GM23338 (cell line): ENCODE data around the gene TPD52L2. TPM values are rescaled to one million over a fixed set of nuclear protein-coding genes. Genes with fewer than 3 reads are reported as not detected.
A peak's percentile ranks its signal among the peaks of the same experiment; 100 is the strongest.
"Not testable (repeated sequence)": the region's sequence is repeated elsewhere in the genome, so short reads cannot be mapped to it uniquely, and the experiment has no call there.

Experiments
- ATAC-seq: fragments of 200-7000 bp; cut with Tn5 transposase; 3 replicates; pipeline ENCODE4 v1.9.1; 2020
- DNase-seq: peaks from one replicate; pipeline ENCODE4 v3.0.0-alpha.2; 2015; ENCODE audit warnings: low spot score
- H2AFZ ChIP-seq: fragments of 200-600 bp; sonication (generic); 2 replicates; pipeline ENCODE4 v1.8.0; 2016; ENCODE audit warnings: antibody characterized with exemption, mild to moderate bottlenecking, moderate library complexity
- H3F3A ChIP-seq: fragments of 200-600 bp; sonication (generic); replicated peaks from 2 replicates; pipeline ENCODE4 v1.8.0; 2017; ENCODE audit warnings: antibody characterized with exemption, mixed run types, low read depth
- H3K27ac ChIP-seq: fragments of 200-600 bp; sonication (generic); 2 replicates; pipeline ENCODE4 v1.6.1; 2016; ENCODE audit warnings: low read depth
- H3K27me3 ChIP-seq: fragments of 200-600 bp; sonication (generic); 2 replicates; pipeline ENCODE4 v1.8.0; 2016; ENCODE audit warnings: mild to moderate bottlenecking, mixed run types, moderate library complexity; ENCODE audit not compliant: insufficient read depth
- H3K36me3 ChIP-seq: fragments of 200-600 bp; sonication (generic); 2 replicates; pipeline ENCODE4 v1.8.0; 2016; ENCODE audit warnings: mild to moderate bottlenecking; ENCODE audit not compliant: insufficient read depth
- H3K4me1 ChIP-seq: fragments of 200-600 bp; sonication (generic); 2 replicates; pipeline ENCODE4 v1.8.0; 2016; ENCODE audit warnings: mild to moderate bottlenecking, moderate library complexity; ENCODE audit not compliant: insufficient read depth
- H3K4me2 ChIP-seq: fragments of 200-600 bp; sonication (generic); 2 replicates; pipeline ENCODE4 v1.7.1; 2017; ENCODE audit warnings: mixed run types
- H3K4me3 ChIP-seq: fragments of 200-600 bp; sonication (generic); 2 replicates; pipeline ENCODE4 v1.6.1; 2016; ENCODE audit warnings: mixed run types
- H3K79me2 ChIP-seq: fragments of 200-600 bp; sonication (generic); replicated peaks from 2 replicates; pipeline ENCODE4 v1.8.0; 2017; ENCODE audit warnings: mild to moderate bottlenecking; ENCODE audit not compliant: insufficient read depth
- H3K9me2 ChIP-seq: fragments of 200-600 bp; sonication (generic); 2 replicates; pipeline ENCODE4 v1.8.0; 2017; ENCODE audit not compliant: insufficient read depth
- H4K20me1 ChIP-seq: fragments of 200-600 bp; sonication (generic); replicated peaks from 2 replicates; pipeline ENCODE4 v1.8.0; 2017; ENCODE audit warnings: mild to moderate bottlenecking; ENCODE audit not compliant: insufficient read depth
- H3K27ac Mint-ChIP-seq: 2 replicates; pipeline ENCODE4 v1.8.0; 2020; ENCODE audit warnings: inconsistent platforms, mild to moderate bottlenecking, moderate library complexity, mixed read lengths
- H3K27me3 Mint-ChIP-seq: 3 replicates; pipeline ENCODE4 v1.8.0; 2022; ENCODE audit warnings: low read depth, mild to moderate bottlenecking, moderate library complexity, mixed read lengths, inconsistent platforms; ENCODE audit not compliant: insufficient read depth, poor library complexity
- H3K36me3 Mint-ChIP-seq: 3 replicates; pipeline ENCODE4 v1.8.0; 2021; ENCODE audit warnings: low read depth, mild to moderate bottlenecking, inconsistent platforms, moderate library complexity, mixed read lengths
- H3K4me1 Mint-ChIP-seq: 3 replicates; pipeline ENCODE4 v1.8.0; 2020; ENCODE audit warnings: mild to moderate bottlenecking, inconsistent platforms, mixed read lengths
- H3K4me3 Mint-ChIP-seq: 3 replicates; pipeline ENCODE4 v1.8.0; 2021; ENCODE audit warnings: moderate library complexity, mild to moderate bottlenecking, inconsistent platforms, mixed read lengths
- H3K9me3 Mint-ChIP-seq: 3 replicates; pipeline ENCODE4 v1.8.0; 2020; ENCODE audit warnings: moderate library complexity, mild to moderate bottlenecking, inconsistent platforms, mixed read lengths
- CTCF ChIP-seq, 2 experiments: fragments of 200-600 bp in 1 of 2; sonication (generic) in 1 of 2; conservative IDR thresholded peaks; 2 replicates each; pipeline versions ENCODE4 v1.5.1 to v1.6.1; 2016 to 2017; ENCODE audit warnings: antibody characterized with exemption in 2 of 2, low read depth in 2 of 2, mild to moderate bottlenecking in 2 of 2, moderate library complexity in 1 of 2
- ETS1 ChIP-seq: IDR thresholded peaks from 2 replicates; pipeline ENCODE4 v1.6.1; 2016; ENCODE audit warnings: antibody characterized with exemption
- EZH2 ChIP-seq: fragments of 200-600 bp; sonication (generic); IDR thresholded peaks from one replicate; pipeline ENCODE4 v1.8.0; 2017; ENCODE audit warnings: antibody characterized with exemption, mild to moderate bottlenecking, low read depth; ENCODE audit not compliant: unreplicated experiment
- EZH2phosphoT487 ChIP-seq: fragments of 200-600 bp; sonication (generic); IDR thresholded peaks from one replicate; pipeline ENCODE4 v1.8.1; 2018; ENCODE audit warnings: antibody characterized with exemption; ENCODE audit not compliant: unreplicated experiment
- NANOG ChIP-seq: IDR thresholded peaks from 2 replicates; pipeline ENCODE4 v1.6.1; 2016; ENCODE audit warnings: antibody characterized with exemption, borderline replicate concordance
- POLR2AphosphoS5 ChIP-seq: IDR thresholded peaks from 2 replicates; pipeline ENCODE4 v1.6.1; 2016; ENCODE audit warnings: antibody characterized with exemption, low read depth
- ZNF114 ChIP-seq: fragments of 250-450 bp; sonication (Bioruptor Pico); IDR thresholded peaks from 2 replicates; pipeline ENCODE4 v1.5.0; 2020; ENCODE audit warnings: mild to moderate bottlenecking, moderate library complexity
- ZNF331 ChIP-seq: fragments of 250-450 bp; sonication (Bioruptor Pico); IDR thresholded peaks from 2 replicates; pipeline ENCODE4 v1.5.0; 2020; ENCODE audit warnings: low read depth, mild to moderate bottlenecking, moderate library complexity
- polyA plus RNA-seq: library from polyadenylated mRNA; unstranded; fragments of >200 nt; fragmentation: Nextera tagmentation; extraction: Ambion mirVana; gene quantifications from 2 replicates; pipeline ENCODE4 v1.2.1, GENCODE V29; 2016
- total RNA-seq: library from RNA; depleted of rRNA; stranded (reverse); fragments of >200 nt; shearing (Covaris generic); gene quantifications from 2 replicates; pipeline ENCODE4 v1.2.3, GENCODE V29; 2014
- TF ChIP-seq, protein P1 (sequence below): IDR thresholded peaks from one replicate; pipeline ENCODE4 v1.6.1; 2018; ENCODE audit warnings: antibody characterized with exemption; ENCODE audit not compliant: unreplicated experiment

Gene TPD52L2
- total and polyA plus RNA-seq, 2 experiments from 2014 or later = 40.2 to 103 TPM

DNA sequence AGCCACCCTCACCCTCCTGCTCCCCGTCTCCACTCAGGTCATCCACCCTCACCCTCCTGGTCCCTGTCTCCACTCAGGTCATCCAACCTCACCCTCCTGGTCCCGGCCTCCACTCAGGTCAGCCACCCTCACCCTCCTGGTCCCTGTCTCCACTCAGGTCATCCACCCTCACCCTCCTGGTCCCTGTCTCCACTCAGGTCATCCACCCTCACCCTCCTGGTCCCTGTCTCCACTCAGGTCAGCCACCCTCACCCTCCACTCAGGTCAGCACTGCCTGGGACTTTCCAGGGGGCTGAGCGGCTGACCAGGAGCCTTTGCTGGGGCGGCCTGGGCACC is 11.4 kb upstream of the TPD52L2 start:
- not testable (repeated sequence) for H3K9me3 Mint-ChIP-seq, H3K27ac ChIP-seq

GRCh38 chr20:63854069-63854765 is 10.9 kb upstream of the TPD52L2 start:
- H3K9me2 ChIP-seq = no peaks in the 10 kb centered on the region
- Mint-ChIP-seq H3K4me3 (no peak overlapping the region), H3K27ac (no peak overlapping the region), H3K27me3 (peaks cover 24% of the 10 kb centered on the region), H3K9me3 (no peaks in the 10 kb centered on the region), H3K4me1 (peaks cover 39% of the 10 kb centered on the region), H3K36me3 (no peaks in the 10 kb centered on the region; the same call in 2 of the 3 replicates)
- H3K36me3 ChIP-seq = no peaks in the 10 kb centered on the region
- DNase-seq (peak; percentile 53), ATAC-seq (peak; percentile 9)
- H2AFZ ChIP-seq = 0 out of 2 replicates have a peak overlapping the region, but pooled peaks have one; percentile 52
- no peaks in the 10 kb centered on the region for H3K27me3 ChIP-seq
- no peaks in the 10 kb centered on the region for H4K20me1 ChIP-seq
- H3K4me2 ChIP-seq = peak overlapping the region; percentile 87
- peak overlapping the region; percentile 54; the same call in 1 of the 2 replicates for H3K4me3 ChIP-seq
- H3K79me2 ChIP-seq = no peaks in the 10 kb centered on the region
- peaks cover 35% of the 10 kb centered on the region for H3K4me1 ChIP-seq
- H3K27ac ChIP-seq = no peak overlapping the region
- H3F3A ChIP-seq = peaks cover 7% of the 10 kb centered on the region; the same call in 1 of the 2 replicates
- TF ChIP-seq CTCF (conservative IDR thresholded peaks at IDR 0.05; ENCODE audit: low read depth in 2 of 2) = no peak
- TF ChIP-seq, protein P1, sequence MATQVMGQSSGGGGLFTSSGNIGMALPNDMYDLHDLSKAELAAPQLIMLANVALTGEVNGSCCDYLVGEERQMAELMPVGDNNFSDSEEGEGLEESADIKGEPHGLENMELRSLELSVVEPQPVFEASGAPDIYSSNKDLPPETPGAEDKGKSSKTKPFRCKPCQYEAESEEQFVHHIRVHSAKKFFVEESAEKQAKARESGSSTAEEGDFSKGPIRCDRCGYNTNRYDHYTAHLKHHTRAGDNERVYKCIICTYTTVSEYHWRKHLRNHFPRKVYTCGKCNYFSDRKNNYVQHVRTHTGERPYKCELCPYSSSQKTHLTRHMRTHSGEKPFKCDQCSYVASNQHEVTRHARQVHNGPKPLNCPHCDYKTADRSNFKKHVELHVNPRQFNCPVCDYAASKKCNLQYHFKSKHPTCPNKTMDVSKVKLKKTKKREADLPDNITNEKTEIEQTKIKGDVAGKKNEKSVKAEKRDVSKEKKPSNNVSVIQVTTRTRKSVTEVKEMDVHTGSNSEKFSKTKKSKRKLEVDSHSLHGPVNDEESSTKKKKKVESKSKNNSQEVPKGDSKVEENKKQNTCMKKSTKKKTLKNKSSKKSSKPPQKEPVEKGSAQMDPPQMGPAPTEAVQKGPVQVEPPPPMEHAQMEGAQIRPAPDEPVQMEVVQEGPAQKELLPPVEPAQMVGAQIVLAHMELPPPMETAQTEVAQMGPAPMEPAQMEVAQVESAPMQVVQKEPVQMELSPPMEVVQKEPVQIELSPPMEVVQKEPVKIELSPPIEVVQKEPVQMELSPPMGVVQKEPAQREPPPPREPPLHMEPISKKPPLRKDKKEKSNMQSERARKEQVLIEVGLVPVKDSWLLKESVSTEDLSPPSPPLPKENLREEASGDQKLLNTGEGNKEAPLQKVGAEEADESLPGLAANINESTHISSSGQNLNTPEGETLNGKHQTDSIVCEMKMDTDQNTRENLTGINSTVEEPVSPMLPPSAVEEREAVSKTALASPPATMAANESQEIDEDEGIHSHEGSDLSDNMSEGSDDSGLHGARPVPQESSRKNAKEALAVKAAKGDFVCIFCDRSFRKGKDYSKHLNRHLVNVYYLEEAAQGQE = no peak
- TF ChIP-seq ZNF331 (CRISPR knock-in tag) = no peak
- no peak for TF ChIP-seq NANOG
- TF ChIP-seq EZH2 = no peak
- no peak for TF ChIP-seq ETS1
- no peak for TF ChIP-seq ZNF114 (CRISPR knock-in tag)
- no peak for TF ChIP-seq POLR2AphosphoS5
- no peak for TF ChIP-seq EZH2phosphoT487

More for the DNA sequence above, 11.4 kb upstream of the TPD52L2 start:
- not testable (repeated sequence) for H3K4me3 ChIP-seq, DNase-seq, H4K20me1 ChIP-seq, ATAC-seq, H3K27me3 ChIP-seq, H3K36me3 ChIP-seq, H3K4me3 Mint-ChIP-seq, H3K27ac Mint-ChIP-seq, H3K9me2 ChIP-seq, H3K36me3 Mint-ChIP-seq, H3F3A ChIP-seq, H3K79me2 ChIP-seq, H2AFZ ChIP-seq
- Histone ChIP-seq H3K4me1 (peaks cover 32% of the 10 kb centered on the region), H3K4me2 (0 out of 2 replicates have a peak overlapping the region, but pooled peaks have one; percentile 87)
- Mint-ChIP-seq H3K4me1 (peaks cover 35% of the 10 kb centered on the region), H3K27me3 (peaks cover 25% of the 10 kb centered on the region)
